Ishikawa (cell line): ENCODE measurements around the gene CCDC150.

Experiments
- CEBPB ChIP-seq: IDR thresholded peaks from 2 replicates; pipeline ENCODE4 v1.6.1; 2012
- CREB1 ChIP-seq: IDR thresholded peaks from 2 replicates; pipeline ENCODE4 v1.6.1; 2012; ENCODE audit warnings: low read depth
- EGR1 ChIP-seq: IDR thresholded peaks from 2 replicates; pipeline ENCODE4 v1.6.1; 2012
- EP300 ChIP-seq: IDR thresholded peaks from 2 replicates; pipeline ENCODE4 v1.6.1; 2012; ENCODE audit warnings: borderline replicate concordance
- FOXM1 ChIP-seq: IDR thresholded peaks from 2 replicates; pipeline ENCODE4 v1.6.1; 2012; ENCODE audit warnings: low read depth, borderline replicate concordance
- MAX ChIP-seq: IDR thresholded peaks from 2 replicates; pipeline ENCODE4 v1.6.1; 2012
- NFIC ChIP-seq: IDR thresholded peaks from 2 replicates; pipeline ENCODE4 v1.6.1; 2012
- RAD21 ChIP-seq: IDR thresholded peaks from 2 replicates; pipeline ENCODE4 v1.6.1; 2012; ENCODE audit warnings: low read depth
- REST ChIP-seq: IDR thresholded peaks from 2 replicates; pipeline ENCODE4 v1.6.1; 2012; ENCODE audit warnings: low read depth, mild to moderate bottlenecking
- TAF1 ChIP-seq: IDR thresholded peaks from 2 replicates; pipeline ENCODE4 v1.6.1; 2012; ENCODE audit warnings: low read depth, mild to moderate bottlenecking
- TCF12 ChIP-seq: IDR thresholded peaks from 2 replicates; pipeline ENCODE4 v1.6.1; 2012; ENCODE audit warnings: low read depth
- TEAD4 ChIP-seq: IDR thresholded peaks from 2 replicates; pipeline ENCODE4 v1.6.1; 2012
- USF1 ChIP-seq: IDR thresholded peaks from 2 replicates; pipeline ENCODE4 v1.6.1; 2012
- YY1 ChIP-seq: IDR thresholded peaks from 2 replicates; pipeline ENCODE4 v1.6.1; 2012; ENCODE audit warnings: low read depth
- ZBTB7A ChIP-seq: IDR thresholded peaks from 2 replicates; pipeline ENCODE4 v1.6.1; 2012; ENCODE audit warnings: low read depth

CCDC150 gene

DNA sequence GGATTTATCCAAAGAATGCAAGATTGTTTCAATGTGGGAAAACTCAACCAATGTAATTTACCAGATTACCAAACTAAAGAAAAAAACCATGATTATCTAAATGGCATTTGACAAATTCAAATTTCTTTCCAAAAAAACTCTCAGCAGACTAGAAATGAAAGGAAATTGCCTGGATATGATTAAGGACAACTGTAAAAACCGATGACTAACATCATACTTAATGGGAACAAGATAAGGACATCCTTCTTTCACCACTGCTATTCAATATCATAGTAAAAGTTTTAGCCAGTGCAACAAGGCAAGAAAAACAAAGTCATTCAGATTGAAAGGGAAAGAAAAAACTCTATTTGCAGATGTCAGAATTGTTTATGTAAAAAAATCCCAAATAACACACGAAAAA is 4.4 kb upstream of the CCDC150 start:
- TF ChIP-seq MAX, result no peak
- TF ChIP-seq FOXM1, result no peak
- TF ChIP-seq YY1, result no peak
- no peak for TF ChIP-seq USF1
- TF ChIP-seq EGR1, result no peak
- TF ChIP-seq RAD21, result no peak
- no peak for TF ChIP-seq TEAD4
- no peak for TF ChIP-seq CEBPB
- TF ChIP-seq EP300, result no peak
- no peak for TF ChIP-seq REST
- TF ChIP-seq ZBTB7A, result no peak
- TF ChIP-seq NFIC, result no peak
- no peak for TF ChIP-seq TAF1
- TF ChIP-seq CREB1, result no peak
- TF ChIP-seq TCF12, result no peak

GRCh38 chr2:196638765-196639164 is 750 bp upstream of the CCDC150 start:
- no peak for TF ChIP-seq TCF12
- TF ChIP-seq NFIC, result no peak
- no peak for TF ChIP-seq YY1
- TF ChIP-seq TAF1, result no peak
- no peak for TF ChIP-seq ZBTB7A
- TF ChIP-seq RAD21, result no peak
- no peak for TF ChIP-seq EP300
- no peak for TF ChIP-seq EGR1
- no peak for TF ChIP-seq CREB1
- TF ChIP-seq MAX, result no peak
- TF ChIP-seq REST, result no peak
- TF ChIP-seq FOXM1, result no peak

- no peak for TF ChIP-seq CREB1
- no peak for TF ChIP-seq ZBTB7A
- no peak for TF ChIP-seq RAD21
- TF ChIP-seq TEAD4, result no peak
- TF ChIP-seq TCF12, result no peak
- TF ChIP-seq TAF1, result no peak
- no peak for TF ChIP-seq CEBPB
- no peak for TF ChIP-seq REST
- no peak for TF ChIP-seq MAX
- no peak for TF ChIP-seq EP300
- no peak for TF ChIP-seq EGR1
- TF ChIP-seq NFIC, result no peak
- TF ChIP-seq FOXM1, result no peak
- no peak for TF ChIP-seq YY1
- TF ChIP-seq USF1, result no peak
These were observed 575 bp downstream of the CCDC150 start for GRCh38 chr2:196640031-196640548.

GRCh38 chr2:196649202-196649601 is 9.7 kb downstream of the CCDC150 start:
- TF ChIP-seq RAD21 (no peak), USF1 (no peak), YY1 (no peak), TAF1 (no peak), CREB1 (no peak), FOXM1 (no peak), EGR1 (no peak)
